Keratinocyte (primary cell): ENCODE data around the gene WDR91. TPM values are rescaled to one million over a fixed set of nuclear protein-coding genes. Genes with fewer than 3 reads are reported as not detected.

ENCODE experiments used
- DNase-seq: peaks from one replicate; pipeline ENCODE4 v3.0.0-alpha.2; 2011; ENCODE audit warnings: low read depth, missing footprints, low spot score
- FAIRE-seq: peaks from 2 replicates; lab custom pipeline; 2011; peaks lifted over from hg19 to GRCh38; lab: Jason Lieb, UNC
- H2AFZ ChIP-seq: 2 replicates; pipeline ENCODE4 v1.6.0; 2012; ENCODE audit warnings: low read length, control low read depth, inconsistent platforms; ENCODE audit not compliant: control insufficient read depth
- H3K27ac ChIP-seq: 2 replicates; pipeline ENCODE4 v1.5.1; 2011; ENCODE audit warnings: low read length; ENCODE audit not compliant: control insufficient read depth, insufficient read depth
- H3K27me3 ChIP-seq: 3 replicates; pipeline ENCODE4 v1.6.0; 2011; ENCODE audit warnings: low read length; ENCODE audit not compliant: control insufficient read depth, insufficient read depth; ENCODE audit errors: extremely low read depth
- H3K36me3 ChIP-seq, 2 experiments: 2 replicates in 1 of 2; 3 replicates in 1 of 2; pipeline ENCODE4 v1.5.1; 2011; ENCODE audit warnings: low read length in 2 of 2, mild to moderate bottlenecking in 1 of 2; ENCODE audit not compliant: control insufficient read depth in 2 of 2, insufficient read depth in 2 of 2; ENCODE audit errors: extremely low read depth in 1 of 2
- H3K4me1 ChIP-seq: 3 replicates; pipeline ENCODE4 v1.5.1; 2011; ENCODE audit warnings: low read length; ENCODE audit not compliant: control insufficient read depth, insufficient read depth; ENCODE audit errors: extremely low read depth
- H3K4me2 ChIP-seq: 3 replicates; pipeline ENCODE4 v1.6.0; 2011; ENCODE audit warnings: low read depth, low read length; ENCODE audit not compliant: control insufficient read depth, insufficient read depth; ENCODE audit errors: extremely low read depth
- H3K4me3 ChIP-seq, 3 experiments: fragments of 200-600 bp in 1 of 3; sonication (generic) in 1 of 3; 2 replicates in 2 of 3; 3 replicates in 1 of 3; pipeline ENCODE4 v1.5.1; 2011 to 2016; ENCODE audit warnings: low read length in 3 of 3, mild to moderate bottlenecking in 3 of 3, control low read depth in 2 of 3, inconsistent platforms in 1 of 3, low read depth in 1 of 3, mixed read lengths in 1 of 3, mixed run types in 1 of 3, moderate library complexity in 1 of 3; ENCODE audit not compliant: control insufficient read depth in 2 of 3, insufficient read depth in 2 of 3; ENCODE audit errors: extremely low read depth in 1 of 3
- H3K79me2 ChIP-seq: 2 replicates; pipeline ENCODE4 v1.6.0; 2012; ENCODE audit warnings: low read length; ENCODE audit not compliant: control insufficient read depth, insufficient read depth
- H3K9ac ChIP-seq: 3 replicates; pipeline ENCODE4 v1.6.0; 2011; ENCODE audit warnings: low read length; ENCODE audit not compliant: control insufficient read depth, insufficient read depth; ENCODE audit errors: extremely low read depth
- H3K9me1 ChIP-seq: 3 replicates; pipeline ENCODE4 v1.6.0; 2011; ENCODE audit warnings: low read length; ENCODE audit not compliant: control insufficient read depth, insufficient read depth; ENCODE audit errors: extremely low read depth
- H3K9me3 ChIP-seq: 2 replicates; pipeline ENCODE4 v1.5.1; 2012; ENCODE audit warnings: low read depth, low read length; ENCODE audit not compliant: control insufficient read depth
- H4K20me1 ChIP-seq: 3 replicates; pipeline ENCODE4 v1.6.0; 2011; ENCODE audit warnings: low read length; ENCODE audit not compliant: control insufficient read depth, insufficient read depth; ENCODE audit errors: extremely low read depth
- CTCF ChIP-seq, 3 experiments: IDR thresholded peaks in 1 of 3; conservative IDR thresholded peaks in 1 of 3; optimal IDR thresholded peaks in 1 of 3; 2 replicates in 2 of 3; 3 replicates in 1 of 3; pipeline versions ENCODE3 to v1.5.1; 2011; ENCODE audit warnings: low read length in 3 of 3, mild to moderate bottlenecking in 3 of 3, moderate library complexity in 2 of 3, control low read depth in 1 of 3, inconsistent platforms in 1 of 3; ENCODE audit not compliant: insufficient read depth in 2 of 3; ENCODE audit errors: extremely low read depth in 1 of 3
- EZH2 ChIP-seq: IDR thresholded peaks from one replicate; pipeline ENCODE4 v1.6.1; 2012; ENCODE audit warnings: inconsistent platforms, mild to moderate bottlenecking, low read length, moderate library complexity
- dilution Hi-C: fragments of 300-500 bp; cut with MboI; formaldehyde crosslinking; loops from one replicate; pipeline ENCODE4 v1.7.0; 2020; ENCODE audit warnings: low sequenced_read_pairs; ENCODE audit not compliant: extremely low pct_ligation_motif_present
- polyA plus RNA-seq, 5 experiments: library from polyadenylated mRNA; depleted of rRNA in 3 of 5; stranded (reverse) in 3 of 5; stranded (forward) in 1 of 5; unstranded in 1 of 5; fragments of >200 nt; gene quantifications; 1 replicate in 1 of 5; 2 replicates in 3 of 5; 3 replicates in 1 of 5; pipeline versions ENCODE4 v1.2.1 to v1.2.3, GENCODE V29; 2011 to 2012; ENCODE audit warnings: missing spikeins in 2 of 5, low read depth in 1 of 5, low replicate concordance in 1 of 5

WDR91 gene
- polyA plus RNA-seq, 1 donor (not counting 4 experiments of a cell fraction or from before 2014, with no cell fraction given) = 22.5 TPM

- Histone ChIP-seq H3K79me2 (no peaks in the 10 kb centered on the region), H3K27ac (no peak within 1 kb of the TSS), H3K4me3 (no peak within 1 kb of the TSS), H3K36me3 (no peaks in the 10 kb centered on the region), H3K9me3 (no peaks in the 10 kb centered on the region), H3K27me3 (peaks cover 6% of the 10 kb centered on the region), H3K9ac (no peak within 1 kb of the TSS), H2AFZ (peak within 1 kb of the TSS; percentile 51), H3K4me2 (peak within 1 kb of the TSS; percentile 24), H4K20me1 (no peaks in the 10 kb centered on the region), H3K9me1 (no peaks in the 10 kb centered on the region), H3K4me1 (no peaks in the 10 kb centered on the region)
- FAIRE-seq (no peak), DNase-seq (no peak)
- dilution Hi-C loops = no loop called here
- TF ChIP-seq CTCF (optimal IDR thresholded peaks at IDR 0.05 in 1 of 3, IDR thresholded peaks at IDR 0.05 in 1 of 3, conservative IDR thresholded peaks at IDR 0.05 in 1 of 3; ENCODE audit: extremely low read depth in 1 of 3, insufficient read depth in 2 of 3, low read length in 3 of 3) (no peak), EZH2 (no peak)
Measured at GRCh38 chr7:135147899-135148721, 63.2 kb downstream of the WDR91 start, which contains the start of gene TMEM140. Gene TMEM140 (plus strand): TSS chr7:135148072. CDS start chr7:135164442, 16,370 bp downstream.

- no peaks in the 10 kb centered on the region for H4K20me1 ChIP-seq
- H3K4me1 ChIP-seq = no peaks in the 10 kb centered on the region
- peaks cover 6% of the 10 kb centered on the region for H3K27me3 ChIP-seq
- H3K27ac ChIP-seq = no peak overlapping the region
- no peak overlapping the region for H3K4me3 ChIP-seq
- DNase-seq = no peak
- H3K9me1 ChIP-seq = no peaks in the 10 kb centered on the region
- FAIRE-seq = no peak
- no peaks in the 10 kb centered on the region for H3K36me3 ChIP-seq
- no peaks in the 10 kb centered on the region for H3K9me3 ChIP-seq
- dilution Hi-C loops = no loop called here
- peak overlapping the region; percentile 51 for H2AFZ ChIP-seq
- no peaks in the 10 kb centered on the region for H3K79me2 ChIP-seq
- peak overlapping the region; percentile 24 for H3K4me2 ChIP-seq
- TF ChIP-seq EZH2 (no peak), CTCF (optimal IDR thresholded peaks at IDR 0.05 in 1 of 3, IDR thresholded peaks at IDR 0.05 in 1 of 3, conservative IDR thresholded peaks at IDR 0.05 in 1 of 3; ENCODE audit: extremely low read depth in 1 of 3, insufficient read depth in 2 of 3, low read length in 3 of 3) (no peak)
- no peak overlapping the region for H3K9ac ChIP-seq
Measured at GRCh38 chr7:135147341-135147898, 63.9 kb downstream of the WDR91 start.
